B cell (primary cell): ENCODE results near the gene UPK1B. TPM values are rescaled to one million over a fixed set of nuclear protein-coding genes. Genes with fewer than 3 reads are reported as not detected.

ENCODE experiments used
- ATAC-seq: fragments of 200-7000 bp; cut with Tn5 transposase; one replicate; pipeline ENCODE4 v1.10.0; 2021; ENCODE audit warnings: low read depth, mild to moderate bottlenecking, moderate number of reproducible peaks, moderate library complexity
- CTCF ChIA-PET: fragments of 350-600 bp; sonication (Branson Sonifier 250); formaldehyde crosslinking; loops from one replicate; lab custom pipeline; 2021; ENCODE audit warnings: antibody characterized with exemption, inconsistent platforms; lab: Charles Lee
- POLR2A ChIA-PET: fragments of 350-600 bp; sonication (Branson Sonifier 250); formaldehyde crosslinking; loops from one replicate; lab custom pipeline; 2021; ENCODE audit warnings: antibody characterized with exemption; lab: Charles Lee
- DNase-seq: peaks from one replicate; pipeline ENCODE4 v3.0.0; 2013
- H2AFZ ChIP-seq: 2 replicates; pipeline ENCODE4 v1.6.1; 2012; ENCODE audit warnings: mild to moderate bottlenecking, low read depth, low read length; ENCODE audit not compliant: insufficient read depth, poor library complexity, severe bottlenecking
- H3K27ac ChIP-seq, 2 donors: 1 replicate in 1 of 2; 2 replicates in 1 of 2; pipeline ENCODE4 v1.5.1; 2012 to 2013; ENCODE audit warnings: low read length in 2 of 2, mild to moderate bottlenecking in 2 of 2, moderate library complexity in 1 of 2
- H3K27me3 ChIP-seq, 4 experiments: fragments of 200-600 bp in 1 of 4; sonication (generic) in 1 of 4; replicated peaks in 1 of 4; 1 replicate in 2 of 4; 2 replicates in 2 of 4; pipeline versions ENCODE4 v1.6.1 to v1.7.0; 2013 to 2016; ENCODE audit warnings: low read length in 3 of 4, mild to moderate bottlenecking in 2 of 4, mixed read lengths in 1 of 4, moderate library complexity in 1 of 4; ENCODE audit not compliant: insufficient read depth in 4 of 4, control insufficient read depth in 3 of 4; ENCODE audit errors: control extremely low read depth in 1 of 4
- H3K36me3 ChIP-seq, 2 experiments: replicated peaks in 1 of 2; 1 replicate in 1 of 2; 2 replicates in 1 of 2; pipeline versions ENCODE4 v1.6.1 to v1.7.1; 2013; ENCODE audit warnings: low read length in 1 of 2; ENCODE audit not compliant: insufficient read depth in 2 of 2, control insufficient read depth in 1 of 2; ENCODE audit errors: control extremely low read depth in 1 of 2, extremely low read depth in 1 of 2
- H3K4me1 ChIP-seq, 2 donors: fragments of 200-600 bp in 1 of 2; sonication (generic) in 1 of 2; 1 replicate in 1 of 2; 2 replicates in 1 of 2; pipeline versions ENCODE4 v1.5.1 to v1.6.1; 2013 to 2017; ENCODE audit warnings: low read length in 2 of 2; ENCODE audit not compliant: control insufficient read depth in 2 of 2, insufficient read depth in 2 of 2
- H3K4me2 ChIP-seq: replicated peaks from 2 replicates; pipeline ENCODE3; 2012; ENCODE audit warnings: mild to moderate bottlenecking, low read depth, low read length; ENCODE audit not compliant: poor library complexity, severe bottlenecking
- H3K4me3 ChIP-seq, 5 experiments: fragments of 200-600 bp in 1 of 5; sonication (generic) in 1 of 5; 1 replicate in 3 of 5; 2 replicates in 2 of 5; pipeline versions ENCODE4 v1.5.1 to v1.7.0; 2011 to 2016; ENCODE audit warnings: low read length in 4 of 5, mild to moderate bottlenecking in 4 of 5, low read depth in 2 of 5, control low read depth in 1 of 5, moderate library complexity in 1 of 5; ENCODE audit not compliant: insufficient read depth in 1 of 5; ENCODE audit errors: control extremely low read depth in 1 of 5, extremely low read depth in 1 of 5
- H3K79me2 ChIP-seq: fragments of 200-600 bp; sonication (generic); one replicate; pipeline ENCODE4 v1.6.0; 2016; ENCODE audit warnings: low read length; ENCODE audit not compliant: control insufficient read depth, insufficient read depth
- H3K9ac ChIP-seq: fragments of 200-600 bp; sonication (generic); 2 replicates; pipeline ENCODE4 v1.6.1; 2017; ENCODE audit warnings: mild to moderate bottlenecking, low read length, moderate library complexity
- H3K9me3 ChIP-seq, 3 donors: one replicate each; pipeline versions ENCODE4 v1.6.1 to v1.7.1; 2013; ENCODE audit warnings: low read length in 2 of 3; ENCODE audit not compliant: control insufficient read depth in 2 of 3, insufficient read depth in 1 of 3; ENCODE audit errors: control extremely low read depth in 1 of 3
- H4K20me1 ChIP-seq: 2 replicates; pipeline ENCODE4 v1.6.0; 2012; ENCODE audit warnings: mild to moderate bottlenecking, low read length; ENCODE audit not compliant: insufficient read depth, control insufficient read depth, poor library complexity, severe bottlenecking
- H3K27ac Mint-ChIP-seq: one replicate; pipeline ENCODE4 v1.8.0; 2021; ENCODE audit warnings: mixed read lengths
- H3K27me3 Mint-ChIP-seq: one replicate; pipeline ENCODE4 v1.8.0; 2021; ENCODE audit warnings: mixed read lengths
- H3K4me1 Mint-ChIP-seq: one replicate; pipeline ENCODE4 v1.8.0; 2021; ENCODE audit warnings: mixed read lengths
- H3K4me3 Mint-ChIP-seq: one replicate; pipeline ENCODE4 v1.8.0; 2021; ENCODE audit warnings: mixed read lengths
- H3K9me3 Mint-ChIP-seq: one replicate; pipeline ENCODE4 v1.8.0; 2022; ENCODE audit warnings: mixed read lengths; ENCODE audit not compliant: insufficient read depth
- EZH2 ChIP-seq: IDR thresholded peaks from 2 replicates; pipeline ENCODE4 v1.6.1; 2012; ENCODE audit warnings: borderline replicate concordance, low read depth, mild to moderate bottlenecking, moderate library complexity, low read length; ENCODE audit not compliant: insufficient read depth, poor library complexity, severe bottlenecking
- WGBS: methylation state at CpG from one replicate; pipeline ENCODE4 v1.1.5; 2013; ENCODE audit warnings: missing lambda C conversion rate; ENCODE audit not compliant: insufficient coverage; 5-methylcytosine and 5-hydroxymethylcytosine counted together
- intact Hi-C: fragments of 100-400 bp; cut with micrococcal nuclease; formaldehyde crosslinking; loops from one replicate; pipeline ENCODE4 v1.10.0; 2022
- polyA plus RNA-seq: library from polyadenylated mRNA; depleted of rRNA; stranded (reverse); fragments of >200 nt; gene quantifications from 2 replicates; pipeline ENCODE4 v1.2.3, GENCODE V29; 2012
- total RNA-seq, 2 donors: library from RNA; stranded (reverse); fragments of 120-200 nt in 1 of 2; gene quantifications; 1 replicate in 1 of 2; 2 replicates in 1 of 2; pipeline versions ENCODE4 v1.2.3 to v1.2.4, GENCODE V29; 2013 to 2022
- TF ChIP-seq, protein P1 (sequence below): fragments of 200-600 bp; IDR thresholded peaks from one replicate; pipeline ENCODE4 v1.8.0; 2022; ENCODE audit warnings: antibody characterized with exemption, mild to moderate bottlenecking

The UPK1B gene
- total and polyA plus RNA-seq, 2 donors (not counting 1 experiment from before 2014, with no cell fraction given): not detected

DNA sequence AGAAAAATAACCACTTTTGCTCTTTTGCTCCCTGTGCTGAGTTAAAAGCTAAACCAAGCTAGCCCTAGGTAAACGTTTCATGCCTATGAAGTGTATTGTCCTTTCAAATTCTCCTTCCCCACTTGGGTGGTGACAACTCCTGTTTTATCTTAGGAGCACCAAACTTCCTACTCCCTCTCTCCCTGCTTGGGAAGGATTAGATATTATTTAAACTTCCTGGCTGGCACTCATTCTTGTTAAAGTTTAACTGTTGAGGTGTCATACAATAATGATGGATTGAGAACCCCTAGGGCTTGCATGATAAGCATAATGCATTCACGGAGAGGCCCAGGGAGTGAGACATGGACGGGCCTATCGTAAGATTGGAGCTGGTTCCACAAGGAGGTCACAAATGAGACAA is 37.8 kb downstream of the UPK1B start:
- TF ChIP-seq, protein P1, sequence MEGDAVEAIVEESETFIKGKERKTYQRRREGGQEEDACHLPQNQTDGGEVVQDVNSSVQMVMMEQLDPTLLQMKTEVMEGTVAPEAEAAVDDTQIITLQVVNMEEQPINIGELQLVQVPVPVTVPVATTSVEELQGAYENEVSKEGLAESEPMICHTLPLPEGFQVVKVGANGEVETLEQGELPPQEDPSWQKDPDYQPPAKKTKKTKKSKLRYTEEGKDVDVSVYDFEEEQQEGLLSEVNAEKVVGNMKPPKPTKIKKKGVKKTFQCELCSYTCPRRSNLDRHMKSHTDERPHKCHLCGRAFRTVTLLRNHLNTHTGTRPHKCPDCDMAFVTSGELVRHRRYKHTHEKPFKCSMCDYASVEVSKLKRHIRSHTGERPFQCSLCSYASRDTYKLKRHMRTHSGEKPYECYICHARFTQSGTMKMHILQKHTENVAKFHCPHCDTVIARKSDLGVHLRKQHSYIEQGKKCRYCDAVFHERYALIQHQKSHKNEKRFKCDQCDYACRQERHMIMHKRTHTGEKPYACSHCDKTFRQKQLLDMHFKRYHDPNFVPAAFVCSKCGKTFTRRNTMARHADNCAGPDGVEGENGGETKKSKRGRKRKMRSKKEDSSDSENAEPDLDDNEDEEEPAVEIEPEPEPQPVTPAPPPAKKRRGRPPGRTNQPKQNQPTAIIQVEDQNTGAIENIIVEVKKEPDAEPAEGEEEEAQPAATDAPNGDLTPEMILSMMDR: no peak
- no peak for TF ChIP-seq EZH2
- Histone ChIP-seq H3K4me2 (no peak overlapping the region), H3K27ac (no peak overlapping the region), H3K9me3 (no peaks in the 10 kb centered on the region), H4K20me1 (no peaks in the 10 kb centered on the region), H3K27me3 (no peaks in the 10 kb centered on the region), H3K4me1 (no peaks in the 10 kb centered on the region), H2AFZ (no peak overlapping the region), H3K36me3 (peaks cover 16 to 31% of the 10 kb centered on the region in 2 experiments), H3K4me3 (no peak overlapping the region), H3K9ac (no peak overlapping the region), H3K79me2 (no peaks in the 10 kb centered on the region)
- Mint-ChIP-seq H3K27ac (no peak overlapping the region), H3K4me3 (no peak overlapping the region), H3K9me3 (no peaks in the 10 kb centered on the region), H3K4me1 (no peaks in the 10 kb centered on the region), H3K27me3 (no peaks in the 10 kb centered on the region)
- WGBS: 44% methylated on average over 2 of the region's 4 CpGs
- DNase-seq (no peak), ATAC-seq (no peak)
- ChIA-PET POLR2A (no interaction called here), CTCF (interaction anchor here (1.7 kb wide), 1 partner anchor 30 kb away, joined by 4 read pairs; no protein-coding TSS in a partner anchor)
- intact Hi-C loops: no loop called here

DNA sequence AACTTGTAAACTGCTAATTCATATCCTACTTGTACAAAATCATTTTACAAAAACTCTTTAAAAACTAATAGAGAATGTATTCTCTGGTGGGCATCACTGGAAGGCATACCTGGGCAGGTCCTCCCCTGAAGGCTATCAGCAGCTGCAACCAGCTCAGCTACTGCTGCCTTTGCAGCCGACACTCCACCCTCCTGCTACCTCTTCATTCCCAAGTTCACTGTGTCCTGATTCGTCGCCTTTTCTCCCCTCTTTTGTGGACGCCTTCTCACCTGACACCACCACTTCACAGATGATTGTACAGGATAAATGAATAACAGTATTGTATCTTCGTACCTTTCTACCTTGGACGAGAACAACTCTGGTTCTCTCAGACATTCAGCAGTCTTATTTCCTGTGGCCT is 38.4 kb downstream of the UPK1B start:
- CTCF ChIA-PET: interaction anchor here (0.7 to 1.7 kb wide), 2 partner anchors 10 to 30 kb away, joined by 3 to 4 read pairs; no protein-coding TSS in a partner anchor
- H3K4me1 ChIP-seq: no peaks in the 10 kb centered on the region
- no peak overlapping the region for H3K4me3 ChIP-seq
- H3K27me3 ChIP-seq: no peaks in the 10 kb centered on the region
- no peaks in the 10 kb centered on the region for H3K79me2 ChIP-seq
- no peaks in the 10 kb centered on the region for H4K20me1 ChIP-seq
- Mint-ChIP-seq H3K4me1 (no peaks in the 10 kb centered on the region), H3K27me3 (no peaks in the 10 kb centered on the region), H3K27ac (no peak overlapping the region), H3K9me3 (no peaks in the 10 kb centered on the region), H3K4me3 (no peak overlapping the region)
- no peak overlapping the region for H3K4me2 ChIP-seq
- peaks cover 16 to 33% of the 10 kb centered on the region in 2 experiments for H3K36me3 ChIP-seq
- H3K27ac ChIP-seq: no peak overlapping the region
- H3K9me3 ChIP-seq: no peaks in the 10 kb centered on the region
- no peak for DNase-seq
- WGBS: 80% methylated on average over 5 of the region's 6 CpGs
- TF ChIP-seq, protein P1: no peak
- no peak for TF ChIP-seq EZH2
- no peak overlapping the region for H2AFZ ChIP-seq
- no peak overlapping the region for H3K9ac ChIP-seq
- intact Hi-C loops: no loop called here
- POLR2A ChIA-PET: no interaction called here
- no peak for ATAC-seq
